Measurements from ENCODE around the gene FBXO42.

- no peak for TF ChIP-seq CTCF (IDR thresholded peaks at IDR 0.05)
- TF ChIP-seq POLR2A (IDR thresholded peaks at IDR 0.05) = no peak
Observed at GRCh38 chr1:16209847-16210407, 142.4 kb downstream of the FBXO42 start.
